GM18873 (cell line): Measurements from ENCODE around the gene STX19.
"Not testable (repeated sequence)": the region's sequence is repeated elsewhere in the genome, so short reads cannot be mapped to it uniquely, and the experiment has no call there.

Experiments
- ATAC-seq: cut with Tn5 transposase; IDR thresholded peaks from one replicate; pipeline ENCODE4 v1.9.1; 2021; ENCODE audit warnings: mild to moderate bottlenecking, moderate library complexity, moderate number of reproducible peaks; ENCODE audit not compliant: unreplicated experiment, low FRiP score

The STX19 gene

DNA sequence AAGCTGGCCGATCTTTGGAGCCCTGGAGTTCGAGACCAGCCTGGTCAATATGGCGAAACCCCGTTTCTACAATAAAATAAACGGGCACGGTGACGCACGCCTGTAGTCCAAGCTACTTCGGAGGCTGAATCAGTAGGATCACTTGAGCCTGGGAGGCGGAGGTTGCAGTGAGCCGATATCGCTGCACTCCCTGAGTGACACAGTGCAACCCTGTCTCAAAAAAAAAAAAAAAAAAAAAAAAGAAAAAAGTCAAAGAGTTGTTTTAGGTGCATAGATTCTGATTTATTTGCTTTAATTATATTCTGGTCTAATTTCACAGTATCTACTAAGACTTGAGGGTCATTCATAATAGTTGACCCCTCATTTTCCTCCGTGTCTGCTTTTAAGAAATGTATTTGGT, 46.7 kb downstream of the STX19 start:
- ATAC-seq, result no peak

DNA sequence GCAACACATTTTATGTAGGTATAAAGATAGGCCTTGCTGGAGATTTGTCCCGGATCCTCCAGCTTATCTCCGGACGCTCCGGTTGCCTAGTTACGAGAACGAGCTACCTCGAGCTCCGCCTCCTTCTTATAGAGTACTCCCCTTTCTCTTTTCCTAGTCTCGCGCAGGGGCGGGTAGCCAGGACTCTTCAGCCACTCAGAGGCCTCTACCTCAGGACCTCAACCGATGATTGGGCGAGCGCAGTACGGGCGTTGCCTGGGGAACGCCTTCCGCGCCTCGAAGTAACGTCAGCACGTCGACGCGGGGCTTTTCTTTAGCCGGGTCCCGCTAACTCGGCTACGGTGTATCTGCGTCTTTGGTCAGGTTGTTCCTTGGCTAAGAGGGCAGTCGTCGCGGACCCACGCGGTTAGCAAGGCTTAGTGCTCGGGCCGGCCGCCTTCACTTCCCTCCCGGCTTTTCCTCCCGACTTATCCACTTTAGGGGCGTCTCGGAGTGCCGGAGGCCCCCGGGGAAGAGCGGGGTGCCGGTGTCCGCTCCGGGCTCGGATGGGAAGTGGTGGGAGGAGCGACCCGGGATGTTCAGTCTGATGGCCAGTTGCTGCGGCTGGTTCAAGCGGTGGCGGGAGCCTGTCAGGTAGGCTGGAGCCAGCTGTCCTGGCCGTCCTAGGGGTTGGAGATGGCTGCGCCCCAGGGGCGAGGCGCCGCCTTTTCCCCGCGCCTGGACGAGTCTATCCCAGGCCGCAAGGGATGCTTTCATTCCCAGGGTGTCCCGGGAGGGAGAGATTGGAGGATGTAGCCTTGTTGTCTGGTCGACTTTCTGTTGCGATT, 48.3 kb downstream of the STX19 start, which contains the start of gene ARL13B:
Gene ARL13B, plus strand, starts transcription at position 306 of the 827 bp plus-strand sequence. Its CDS starts 269 bp downstream, at position 575.
- peak; percentile 100 for ATAC-seq

- peak; percentile 58 for ATAC-seq
These were observed 55.0 kb downstream of the STX19 start, which contains the start of gene PROS1 for GRCh38 chr3:93973131-93974126. Gene PROS1, minus strand, starts transcription at chr3:93973896. Its CDS starts 147 bp downstream, at chr3:93973749.

GRCh38 chr3:93969997-93970396, 58.4 kb downstream of the STX19 start:
- ATAC-seq, result no peak

DNA sequence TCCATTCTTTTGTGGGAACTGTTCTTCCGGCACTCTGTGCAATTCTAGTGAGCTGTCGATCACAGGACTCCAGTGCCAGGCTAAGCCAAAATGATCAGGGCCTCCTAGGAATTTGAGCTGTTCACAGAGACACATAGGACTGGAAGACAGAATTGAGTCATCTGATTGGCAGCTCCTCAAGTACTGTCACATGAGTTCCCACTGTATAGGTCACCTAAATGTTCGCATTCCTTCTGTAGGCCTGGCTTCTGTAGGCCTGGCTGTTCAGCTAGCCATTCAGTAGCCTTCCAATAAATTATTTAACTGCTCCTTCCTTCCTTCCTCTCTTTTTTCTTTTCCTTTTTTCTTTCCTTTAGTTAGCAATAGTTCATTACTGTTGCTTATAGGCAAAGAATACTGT, 59.0 kb downstream of the STX19 start:
- no peak for ATAC-seq

DNA sequence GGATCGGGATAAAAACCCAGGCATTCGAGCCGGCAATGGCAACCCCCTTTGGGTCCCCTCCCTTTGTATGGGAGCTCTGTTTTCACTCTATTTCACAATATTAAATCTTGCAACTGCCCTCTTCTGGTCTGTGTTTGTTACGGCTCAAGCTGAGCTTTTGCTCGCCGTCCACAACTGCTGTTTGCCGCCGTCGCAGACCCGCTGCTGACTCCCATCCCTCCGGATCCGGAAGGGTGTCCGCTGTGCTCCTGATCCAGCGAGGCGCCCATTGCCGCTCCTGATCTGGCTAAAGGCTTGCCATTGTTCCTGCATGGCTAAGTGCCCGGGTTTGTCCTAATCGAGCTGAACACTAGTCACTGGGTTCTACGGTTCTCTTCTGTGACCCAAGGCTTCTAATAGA, 63.3 kb downstream of the STX19 start:
- ATAC-seq, result not testable (repeated sequence)
